SK-N-SH treated with all-trans-retinoic acid at 6 μM for 48 hours (cell line): ENCODE measurements around the gene SLC37A2.
"Not testable (repeated sequence)": the region's sequence is repeated elsewhere in the genome, so short reads cannot be mapped to it uniquely, and the experiment has no call there.

Experiments
- ATAC-seq: fragments of 200-7000 bp; cut with Tn5 transposase; 3 replicates; pipeline ENCODE4 v1.9.1; 2020; ENCODE audit warnings: mild to moderate bottlenecking, moderate library complexity
- ARNTL ChIP-seq: fragments of 450-650 bp; formaldehyde crosslinking; IDR thresholded peaks from 2 replicates; pipeline ENCODE4 v1.5.0; 2020; ENCODE audit warnings: low read depth, mild to moderate bottlenecking, moderate library complexity, borderline replicate concordance
- BACH2 ChIP-seq: fragments of 250-450 bp; sonication (Bioruptor Pico); IDR thresholded peaks from 2 replicates; pipeline ENCODE4 v1.9.0; 2021; ENCODE audit warnings: mild to moderate bottlenecking, borderline replicate concordance
- CSDC2 ChIP-seq: fragments of 250-450 bp; sonication (Bioruptor Pico); IDR thresholded peaks from 2 replicates; pipeline ENCODE4 v1.5.0; 2020; ENCODE audit warnings: mild to moderate bottlenecking, moderate library complexity
- ESRRG ChIP-seq: fragments of 250-450 bp; sonication (Bioruptor Pico); IDR thresholded peaks from 2 replicates; pipeline ENCODE4 v1.6.1; 2021; ENCODE audit warnings: mild to moderate bottlenecking
- GLIS3 ChIP-seq: fragments of 250-450 bp; sonication (Bioruptor Pico); IDR thresholded peaks from 2 replicates; pipeline ENCODE4 v1.5.0; 2020; ENCODE audit warnings: mild to moderate bottlenecking, moderate library complexity
- ISL1 ChIP-seq: fragments of 250-450 bp; sonication (Bioruptor Pico); IDR thresholded peaks from 2 replicates; pipeline ENCODE4 v2.1.2; 2022; ENCODE audit warnings: mild to moderate bottlenecking, moderate library complexity
- OSR1 ChIP-seq: fragments of 250-450 bp; sonication (Bioruptor Pico); IDR thresholded peaks from 2 replicates; pipeline ENCODE4 v1.8.0; 2022; ENCODE audit warnings: moderate library complexity, mild to moderate bottlenecking, inconsistent platforms
- PPARA ChIP-seq: fragments of 250-450 bp; sonication (Bioruptor Pico); IDR thresholded peaks from 2 replicates; pipeline ENCODE4 v1.5.0; 2020; ENCODE audit warnings: mild to moderate bottlenecking, borderline replicate concordance
- RARB ChIP-seq: fragments of 250-450 bp; sonication (Bioruptor Pico); IDR thresholded peaks from 2 replicates; pipeline ENCODE4 v1.8.0; 2021; ENCODE audit warnings: mild to moderate bottlenecking, moderate library complexity
- TCF4 ChIP-seq: fragments of 250-450 bp; sonication (Bioruptor Pico); IDR thresholded peaks from 2 replicates; pipeline ENCODE4 v1.8.0; 2021; ENCODE audit warnings: mild to moderate bottlenecking, moderate library complexity, borderline replicate concordance
- TOX ChIP-seq: fragments of 250-450 bp; sonication (Bioruptor Pico); IDR thresholded peaks from 2 replicates; pipeline ENCODE4 v1.8.0; 2021; ENCODE audit warnings: mild to moderate bottlenecking, moderate library complexity, borderline replicate concordance
- ZC3H10 ChIP-seq: fragments of 250-450 bp; sonication (Bioruptor Pico); IDR thresholded peaks from 2 replicates; pipeline ENCODE4 v1.5.1; 2021; ENCODE audit warnings: mild to moderate bottlenecking, moderate library complexity
- ZFP3 ChIP-seq: fragments of 250-450 bp; sonication (Bioruptor Pico); IDR thresholded peaks from 2 replicates; pipeline ENCODE4 v1.5.0; 2020; ENCODE audit warnings: mild to moderate bottlenecking, moderate library complexity
- ZFP30 ChIP-seq: fragments of 450-650 bp; formaldehyde crosslinking; IDR thresholded peaks from 2 replicates; pipeline ENCODE4 v1.5.0; 2022; ENCODE audit warnings: mild to moderate bottlenecking, moderate library complexity
- ZNF565 ChIP-seq: fragments of 450-650 bp; formaldehyde crosslinking; conservative IDR thresholded peaks from 2 replicates; pipeline ENCODE4 v1.5.0; 2020; ENCODE audit warnings: low read depth, mild to moderate bottlenecking, moderate library complexity
- ZNF70 ChIP-seq: fragments of 450-650 bp; formaldehyde crosslinking; IDR thresholded peaks from 2 replicates; pipeline ENCODE4 v1.5.0; 2020; ENCODE audit warnings: mild to moderate bottlenecking, moderate library complexity
- ZNF8 ChIP-seq: fragments of 450-650 bp; formaldehyde crosslinking; IDR thresholded peaks from 2 replicates; pipeline ENCODE4 v1.5.0; 2020; ENCODE audit warnings: mild to moderate bottlenecking, moderate library complexity
- TF ChIP-seq, protein P1 (sequence below): fragments of 250-450 bp; sonication (Bioruptor Pico); IDR thresholded peaks from 2 replicates; pipeline ENCODE4 v1.5.1; 2021; ENCODE audit warnings: mild to moderate bottlenecking, moderate library complexity
- TF ChIP-seq, protein P2 (sequence below): fragments of 250-450 bp; sonication (Bioruptor Pico); IDR thresholded peaks from 2 replicates; pipeline ENCODE4 v1.5.0; 2020; ENCODE audit warnings: mild to moderate bottlenecking, moderate library complexity
- TF ChIP-seq, protein P3 (sequence below): fragments of 250-450 bp; sonication (Bioruptor Pico); IDR thresholded peaks from 2 replicates; pipeline ENCODE4 v1.8.0; 2021; ENCODE audit warnings: low read depth, mild to moderate bottlenecking, moderate library complexity, borderline replicate concordance
- TF ChIP-seq, protein P4 (sequence below): fragments of 250-450 bp; sonication (Bioruptor Pico); IDR thresholded peaks from 2 replicates; pipeline ENCODE4 v1.8.0; 2020; ENCODE audit warnings: mild to moderate bottlenecking, moderate library complexity, borderline replicate concordance

The SLC37A2 gene

DNA sequence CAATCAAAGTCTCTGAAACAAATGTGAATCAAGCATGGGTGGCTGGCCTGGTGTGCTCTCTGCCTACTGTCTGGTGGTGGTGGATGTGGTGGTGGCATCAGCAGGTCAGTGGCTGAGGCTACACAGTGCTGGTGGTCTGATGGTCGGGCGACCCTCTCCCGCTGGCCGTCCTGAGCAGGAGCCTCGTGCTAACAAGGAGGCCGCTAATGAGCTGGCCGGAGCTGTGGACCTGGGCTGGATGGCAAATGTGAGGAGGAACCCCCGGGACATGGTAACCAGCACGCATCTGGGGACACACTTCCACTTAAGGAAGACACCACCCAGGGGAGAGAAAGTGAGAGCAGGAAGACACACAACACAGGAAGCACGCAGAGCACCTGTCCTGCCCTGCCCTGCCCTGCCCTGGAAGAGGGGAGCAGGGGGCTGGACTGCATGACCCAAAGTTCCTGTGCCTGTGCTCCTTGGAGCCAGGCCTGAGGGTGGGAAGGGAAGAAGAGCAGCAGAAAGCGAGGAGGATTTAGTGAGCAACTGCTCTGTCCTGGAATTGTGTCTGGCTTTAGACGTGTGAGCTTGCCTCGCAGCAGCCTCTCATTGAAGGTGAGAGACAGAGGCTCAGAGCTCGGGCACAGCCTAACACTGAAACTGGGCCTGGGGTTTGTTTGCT, 23.7 kb downstream of the SLC37A2 start:
- no peak for TF ChIP-seq OSR1
- TF ChIP-seq CSDC2 (CRISPR knock-in tag), result no peak
- TF ChIP-seq, protein P1, sequence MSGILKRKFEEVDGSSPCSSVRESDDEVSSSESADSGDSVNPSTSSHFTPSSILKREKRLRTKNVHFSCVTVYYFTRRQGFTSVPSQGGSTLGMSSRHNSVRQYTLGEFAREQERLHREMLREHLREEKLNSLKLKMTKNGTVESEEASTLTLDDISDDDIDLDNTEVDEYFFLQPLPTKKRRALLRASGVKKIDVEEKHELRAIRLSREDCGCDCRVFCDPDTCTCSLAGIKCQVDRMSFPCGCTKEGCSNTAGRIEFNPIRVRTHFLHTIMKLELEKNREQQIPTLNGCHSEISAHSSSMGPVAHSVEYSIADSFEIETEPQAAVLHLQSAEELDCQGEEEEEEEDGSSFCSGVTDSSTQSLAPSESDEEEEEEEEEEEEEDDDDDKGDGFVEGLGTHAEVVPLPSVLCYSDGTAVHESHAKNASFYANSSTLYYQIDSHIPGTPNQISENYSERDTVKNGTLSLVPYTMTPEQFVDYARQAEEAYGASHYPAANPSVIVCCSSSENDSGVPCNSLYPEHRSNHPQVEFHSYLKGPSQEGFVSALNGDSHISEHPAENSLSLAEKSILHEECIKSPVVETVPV (CRISPR knock-in tag), result no peak
- no peak for TF ChIP-seq ZNF565 (CRISPR knock-in tag)
- TF ChIP-seq GLIS3 (CRISPR knock-in tag), result no peak
- no peak for TF ChIP-seq ZFP30 (CRISPR knock-in tag)
- TF ChIP-seq ZC3H10, result no peak
- TF ChIP-seq BACH2, result no peak
- no peak for TF ChIP-seq RARB
- TF ChIP-seq, protein P2, sequence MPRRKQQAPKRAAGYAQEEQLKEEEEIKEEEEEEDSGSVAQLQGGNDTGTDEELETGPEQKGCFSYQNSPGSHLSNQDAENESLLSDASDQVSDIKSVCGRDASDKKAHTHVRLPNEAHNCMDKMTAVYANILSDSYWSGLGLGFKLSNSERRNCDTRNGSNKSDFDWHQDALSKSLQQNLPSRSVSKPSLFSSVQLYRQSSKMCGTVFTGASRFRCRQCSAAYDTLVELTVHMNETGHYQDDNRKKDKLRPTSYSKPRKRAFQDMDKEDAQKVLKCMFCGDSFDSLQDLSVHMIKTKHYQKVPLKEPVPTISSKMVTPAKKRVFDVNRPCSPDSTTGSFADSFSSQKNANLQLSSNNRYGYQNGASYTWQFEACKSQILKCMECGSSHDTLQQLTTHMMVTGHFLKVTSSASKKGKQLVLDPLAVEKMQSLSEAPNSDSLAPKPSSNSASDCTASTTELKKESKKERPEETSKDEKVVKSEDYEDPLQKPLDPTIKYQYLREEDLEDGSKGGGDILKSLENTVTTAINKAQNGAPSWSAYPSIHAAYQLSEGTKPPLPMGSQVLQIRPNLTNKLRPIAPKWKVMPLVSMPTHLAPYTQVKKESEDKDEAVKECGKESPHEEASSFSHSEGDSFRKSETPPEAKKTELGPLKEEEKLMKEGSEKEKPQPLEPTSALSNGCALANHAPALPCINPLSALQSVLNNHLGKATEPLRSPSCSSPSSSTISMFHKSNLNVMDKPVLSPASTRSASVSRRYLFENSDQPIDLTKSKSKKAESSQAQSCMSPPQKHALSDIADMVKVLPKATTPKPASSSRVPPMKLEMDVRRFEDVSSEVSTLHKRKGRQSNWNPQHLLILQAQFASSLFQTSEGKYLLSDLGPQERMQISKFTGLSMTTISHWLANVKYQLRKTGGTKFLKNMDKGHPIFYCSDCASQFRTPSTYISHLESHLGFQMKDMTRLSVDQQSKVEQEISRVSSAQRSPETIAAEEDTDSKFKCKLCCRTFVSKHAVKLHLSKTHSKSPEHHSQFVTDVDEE (CRISPR knock-in tag), result no peak
- TF ChIP-seq PPARA, result no peak
- TF ChIP-seq TOX (CRISPR knock-in tag), result no peak
- no peak for TF ChIP-seq ESRRG (CRISPR knock-in tag)
- ATAC-seq, result no peak

DNA sequence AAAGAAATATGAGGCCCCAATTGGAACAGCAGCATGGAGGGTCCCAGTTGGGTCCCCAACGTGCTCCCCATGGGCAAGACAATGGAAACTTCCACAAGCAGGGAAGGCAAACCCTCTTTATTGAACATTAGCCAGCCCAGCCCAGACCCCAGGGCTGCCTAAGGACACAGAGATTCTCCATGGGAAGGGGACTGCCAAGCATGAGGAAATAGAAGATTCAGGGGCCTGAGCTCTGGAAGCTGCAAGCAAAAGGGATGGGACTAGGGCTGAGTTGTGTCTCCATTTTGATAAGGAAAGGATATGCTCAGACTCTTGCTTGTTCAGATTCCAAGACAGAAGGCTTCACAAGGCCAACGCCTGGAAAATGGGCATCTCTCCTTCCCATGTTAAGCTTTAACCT, 25.0 kb downstream of the SLC37A2 start:
- ATAC-seq, result no peak
- no peak for TF ChIP-seq ZFP3

- ATAC-seq, result no peak
- TF ChIP-seq TOX (CRISPR knock-in tag) (no peak), ZNF565 (CRISPR knock-in tag) (no peak), ZFP3 (no peak), GLIS3 (CRISPR knock-in tag) (no peak), ZFP30 (CRISPR knock-in tag) (no peak), ESRRG (CRISPR knock-in tag) (no peak), ZNF8 (CRISPR knock-in tag) (no peak), ISL1 (CRISPR knock-in tag) (no peak), PPARA (no peak), RARB (no peak), ARNTL (CRISPR knock-in tag) (no peak), CSDC2 (CRISPR knock-in tag) (no peak), OSR1 (no peak), ZC3H10 (no peak), TCF4 (no peak), ZNF70 (no peak), BACH2 (no peak)
- TF ChIP-seq, protein P3, sequence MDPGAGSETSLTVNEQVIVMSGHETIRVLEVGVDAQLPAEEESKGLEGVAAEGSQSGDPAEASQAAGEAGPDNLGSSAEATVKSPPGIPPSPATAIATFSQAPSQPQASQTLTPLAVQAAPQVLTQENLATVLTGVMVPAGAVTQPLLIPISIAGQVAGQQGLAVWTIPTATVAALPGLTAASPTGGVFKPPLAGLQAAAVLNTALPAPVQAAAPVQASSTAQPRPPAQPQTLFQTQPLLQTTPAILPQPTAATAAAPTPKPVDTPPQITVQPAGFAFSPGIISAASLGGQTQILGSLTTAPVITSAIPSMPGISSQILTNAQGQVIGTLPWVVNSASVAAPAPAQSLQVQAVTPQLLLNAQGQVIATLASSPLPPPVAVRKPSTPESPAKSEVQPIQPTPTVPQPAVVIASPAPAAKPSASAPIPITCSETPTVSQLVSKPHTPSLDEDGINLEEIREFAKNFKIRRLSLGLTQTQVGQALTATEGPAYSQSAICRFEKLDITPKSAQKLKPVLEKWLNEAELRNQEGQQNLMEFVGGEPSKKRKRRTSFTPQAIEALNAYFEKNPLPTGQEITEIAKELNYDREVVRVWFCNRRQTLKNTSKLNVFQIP, result no peak
- TF ChIP-seq, protein P1 (CRISPR knock-in tag), result no peak
- TF ChIP-seq, protein P4, sequence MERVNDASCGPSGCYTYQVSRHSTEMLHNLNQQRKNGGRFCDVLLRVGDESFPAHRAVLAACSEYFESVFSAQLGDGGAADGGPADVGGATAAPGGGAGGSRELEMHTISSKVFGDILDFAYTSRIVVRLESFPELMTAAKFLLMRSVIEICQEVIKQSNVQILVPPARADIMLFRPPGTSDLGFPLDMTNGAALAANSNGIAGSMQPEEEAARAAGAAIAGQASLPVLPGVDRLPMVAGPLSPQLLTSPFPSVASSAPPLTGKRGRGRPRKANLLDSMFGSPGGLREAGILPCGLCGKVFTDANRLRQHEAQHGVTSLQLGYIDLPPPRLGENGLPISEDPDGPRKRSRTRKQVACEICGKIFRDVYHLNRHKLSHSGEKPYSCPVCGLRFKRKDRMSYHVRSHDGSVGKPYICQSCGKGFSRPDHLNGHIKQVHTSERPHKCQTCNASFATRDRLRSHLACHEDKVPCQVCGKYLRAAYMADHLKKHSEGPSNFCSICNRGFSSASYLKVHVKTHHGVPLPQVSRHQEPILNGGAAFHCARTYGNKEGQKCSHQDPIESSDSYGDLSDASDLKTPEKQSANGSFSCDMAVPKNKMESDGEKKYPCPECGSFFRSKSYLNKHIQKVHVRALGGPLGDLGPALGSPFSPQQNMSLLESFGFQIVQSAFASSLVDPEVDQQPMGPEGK, result no peak
Observed at GRCh38 chr11:125088576-125089455, 25.7 kb downstream of the SLC37A2 start.

GRCh38 chr11:125089481-125089880, 26.4 kb downstream of the SLC37A2 start:
- not testable (repeated sequence) for ATAC-seq

DNA sequence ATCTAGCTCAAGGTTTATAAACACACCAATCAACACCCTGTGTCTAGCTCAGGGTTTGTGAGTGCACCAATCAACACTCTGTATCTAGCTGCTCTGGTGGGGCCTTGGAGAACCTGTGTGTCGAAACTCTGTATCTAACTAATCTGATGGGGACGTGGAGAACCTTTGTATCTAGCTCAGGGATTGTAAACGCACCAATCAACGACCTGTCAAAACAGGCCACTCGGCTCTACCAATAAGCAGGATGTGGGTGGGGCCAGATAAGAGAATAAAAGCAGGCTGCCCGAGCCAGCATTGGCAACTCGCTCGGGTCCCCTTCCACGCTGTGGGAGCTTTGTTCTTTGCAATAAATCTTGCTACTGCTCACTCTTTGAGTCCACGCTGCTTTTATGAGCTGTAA, 27.0 kb downstream of the SLC37A2 start:
- not testable (repeated sequence) for ATAC-seq
